HG03439 (cell line): Measurements from ENCODE around the gene TBXA2R.

Experiments
- ATAC-seq: cut with Tn5 transposase; IDR thresholded peaks from one replicate; pipeline ENCODE4 v1.9.1; 2021; ENCODE audit warnings: mild to moderate bottlenecking, moderate library complexity; ENCODE audit not compliant: unreplicated experiment

The TBXA2R gene

DNA sequence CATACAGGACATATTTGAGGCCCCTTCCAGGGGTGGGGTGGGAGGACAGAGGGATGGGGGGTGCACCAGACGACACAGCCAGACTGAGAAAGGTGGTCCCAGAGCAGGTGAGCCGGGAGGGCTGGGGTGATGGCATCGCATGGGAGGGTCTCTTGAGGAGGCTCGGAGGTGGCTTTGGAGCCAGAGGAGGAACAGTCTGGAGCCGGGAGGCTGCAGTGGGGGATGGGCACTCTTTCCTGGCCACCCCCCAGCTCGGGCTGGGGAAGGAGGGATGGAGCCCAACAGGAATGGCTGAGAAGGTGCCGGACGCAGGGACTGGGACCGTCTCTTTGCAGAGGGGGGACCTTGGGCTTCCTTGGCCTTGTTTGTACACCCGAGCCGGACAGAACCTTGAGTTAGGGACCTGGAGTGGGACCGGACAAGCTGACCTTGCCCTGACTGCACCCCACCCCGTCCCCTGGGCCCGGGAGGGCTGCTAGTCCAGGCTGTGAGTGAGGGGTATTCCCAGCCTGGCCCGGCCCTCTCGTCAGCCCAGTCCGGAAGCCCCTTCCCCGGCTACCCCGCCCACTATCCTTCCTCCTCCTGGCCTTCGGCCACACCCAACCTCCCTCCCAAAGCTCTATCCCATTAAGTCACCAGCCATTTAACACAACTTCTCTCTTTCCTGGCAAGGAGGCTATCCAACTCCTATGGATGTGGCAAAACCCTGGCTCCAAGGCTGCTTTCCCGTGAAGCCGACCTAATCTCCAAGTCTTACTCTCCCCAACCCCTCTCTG is 816 bp upstream of the TBXA2R start:
- ATAC-seq: no peak

DNA sequence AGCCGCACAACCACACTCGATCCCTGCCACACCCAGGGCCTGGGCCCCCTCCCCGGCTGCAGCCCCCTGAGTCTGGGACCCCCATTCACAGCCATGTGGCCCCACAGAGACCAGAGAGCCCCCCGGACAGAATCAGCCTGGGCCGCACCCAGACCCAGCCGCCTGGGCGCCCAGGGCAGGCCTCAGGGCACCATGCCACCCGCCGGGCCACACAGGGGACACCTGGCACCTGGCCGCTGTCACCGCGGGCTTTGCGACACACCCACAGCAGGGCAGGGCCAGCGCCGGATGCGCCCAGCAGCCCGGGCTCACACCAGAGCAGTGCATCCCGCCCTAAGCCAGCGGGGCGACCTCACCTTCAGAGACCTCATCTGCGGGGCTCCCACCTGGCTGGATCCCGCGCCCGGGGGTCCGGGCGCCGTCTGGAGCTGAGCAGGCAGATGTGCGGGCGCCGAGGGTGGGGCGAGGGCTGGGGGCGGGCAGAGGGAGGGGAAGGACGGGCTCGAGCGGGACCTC is 443 bp downstream of the TBXA2R start:
- no peak for ATAC-seq

DNA sequence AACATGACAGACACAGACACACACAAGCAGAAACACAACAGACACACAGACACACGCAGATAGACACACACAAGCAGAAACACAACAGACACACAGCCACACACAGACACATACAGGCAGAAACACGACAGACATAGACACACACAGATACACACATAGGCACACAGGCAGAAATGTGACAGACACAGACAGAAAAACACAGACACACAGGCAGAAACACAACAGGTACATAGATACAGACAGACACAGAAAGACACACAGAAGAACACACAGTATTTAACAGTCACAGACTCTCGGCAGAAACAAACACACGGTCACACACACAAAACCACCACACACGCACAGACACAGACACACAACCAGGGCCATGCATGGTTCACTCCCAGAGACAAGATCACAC is 905 bp downstream of the TBXA2R start:
- no peak for ATAC-seq

DNA sequence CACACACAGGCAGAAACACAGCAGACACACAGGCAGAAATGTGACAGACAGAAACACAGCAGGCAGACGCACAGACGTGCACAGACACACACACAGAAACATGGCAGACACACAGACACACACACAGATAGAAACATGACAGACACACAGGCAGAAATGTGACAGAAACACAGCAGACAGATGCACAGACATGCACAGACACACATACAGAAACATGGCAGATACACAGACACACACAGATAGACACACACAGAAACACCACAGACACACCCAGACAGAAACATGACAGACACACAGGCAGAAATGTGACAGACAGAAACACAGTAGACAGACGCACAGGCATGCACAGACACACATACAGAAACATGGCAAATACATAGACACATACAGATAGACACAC is 1.3 kb downstream of the TBXA2R start:
- no peak for ATAC-seq

DNA sequence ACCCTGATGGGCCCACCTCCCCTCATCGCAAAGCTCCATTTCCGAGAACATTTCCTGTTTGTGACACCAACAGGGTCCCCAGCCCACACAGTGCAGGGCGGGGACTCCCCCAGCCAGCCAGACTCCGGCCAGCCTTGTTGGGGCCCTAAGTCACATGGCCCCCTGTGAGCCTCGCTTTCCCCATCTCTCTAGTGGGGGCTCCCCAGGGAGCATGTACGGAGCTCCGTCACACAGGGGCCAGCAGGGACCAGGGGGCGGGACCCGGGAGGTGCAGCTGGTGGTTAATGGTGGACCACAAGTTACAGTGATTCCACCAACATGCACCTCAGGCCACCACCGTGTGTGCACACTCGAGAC is 1.7 kb downstream of the TBXA2R start:
- ATAC-seq: no peak

DNA sequence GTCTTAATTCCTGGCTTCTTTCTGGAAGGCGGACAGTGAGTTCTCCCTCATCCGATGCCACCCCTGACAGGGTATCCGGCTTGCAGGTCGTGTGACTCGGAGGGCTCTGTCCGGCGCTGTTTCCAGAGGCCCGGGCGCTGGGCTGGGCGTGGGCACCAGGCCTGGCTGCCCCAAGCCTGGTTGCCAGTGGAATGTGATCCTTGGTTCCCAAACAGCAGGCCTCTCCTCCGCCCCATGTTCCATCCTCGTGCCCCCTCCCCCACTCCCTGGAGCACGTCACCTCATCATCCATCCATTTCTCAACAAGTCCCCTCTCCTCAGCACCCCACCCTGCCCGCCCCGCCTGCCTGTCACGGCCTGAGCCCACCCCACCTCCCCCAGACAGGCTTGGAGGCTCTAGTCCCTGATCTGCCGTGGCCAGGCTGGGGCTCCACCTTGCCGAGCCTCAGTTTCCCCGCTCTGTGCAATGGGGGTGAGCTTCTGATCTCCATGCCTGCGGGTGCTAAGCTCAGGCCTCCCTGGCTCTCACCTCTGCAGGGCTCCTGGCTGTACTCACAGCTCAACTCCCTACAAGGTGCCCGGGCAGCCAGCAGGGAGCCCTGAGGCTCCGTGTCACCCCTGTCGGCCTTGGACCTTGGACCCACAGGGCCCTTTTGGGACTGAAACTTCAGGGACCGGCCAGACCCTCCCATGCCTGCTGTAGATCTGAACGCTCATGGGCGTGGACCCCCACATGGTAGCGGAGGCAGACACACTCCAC is 2.3 kb downstream of the TBXA2R start:
- ATAC-seq: no peak

DNA sequence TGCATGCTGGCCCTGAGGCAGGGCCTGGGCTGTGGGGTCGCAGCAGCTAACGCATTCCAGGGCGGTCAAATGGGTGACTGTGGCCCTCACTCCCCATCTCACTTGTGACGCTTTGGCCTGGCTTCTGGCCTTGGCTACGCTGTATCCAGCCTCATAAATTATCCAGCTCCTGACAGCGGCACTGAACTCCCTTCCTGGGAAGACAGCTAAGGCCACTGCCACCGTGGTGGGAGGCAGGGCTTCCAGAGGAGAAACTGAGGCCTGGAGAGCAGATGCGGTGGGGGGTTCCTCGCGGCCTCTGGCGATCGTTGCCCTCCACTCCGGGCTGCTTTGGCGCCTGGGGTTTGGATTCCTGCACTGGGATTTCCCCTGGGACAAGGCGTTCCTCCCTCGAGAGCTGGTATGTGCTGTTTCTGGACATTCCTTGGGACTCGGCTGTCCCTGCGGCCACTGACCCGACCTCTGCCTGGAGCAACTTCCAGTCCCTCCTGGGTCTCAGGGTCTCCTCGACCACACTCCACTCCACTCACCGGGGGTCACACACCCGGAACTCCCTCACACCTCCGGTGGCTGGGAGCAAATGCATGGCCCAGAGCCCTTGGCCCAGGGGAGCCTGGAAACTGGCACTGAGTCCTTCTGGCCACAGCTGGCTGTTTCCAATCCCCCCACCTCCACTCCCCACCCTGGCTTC is 3.4 kb downstream of the TBXA2R start:
- ATAC-seq: no peak

DNA sequence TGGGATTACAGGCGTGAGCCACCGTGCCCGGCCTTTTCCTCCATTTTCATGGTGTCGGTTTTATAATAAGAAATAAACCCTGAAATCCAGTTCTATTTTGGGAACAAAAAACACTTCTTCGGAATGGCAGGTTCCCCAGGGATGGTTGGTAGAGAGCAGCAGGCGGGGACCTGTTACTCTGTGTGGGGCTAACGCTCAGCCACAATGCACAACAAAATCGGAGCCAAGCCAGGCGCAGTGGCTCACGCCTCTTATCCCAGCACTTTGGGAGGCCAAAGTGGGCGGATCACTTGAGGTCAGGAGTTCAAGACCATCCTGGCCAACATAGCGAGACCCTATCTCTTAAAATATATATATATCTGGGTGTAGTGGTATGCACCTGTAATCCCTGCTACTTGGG is 5.7 kb downstream of the TBXA2R start:
- ATAC-seq: no peak

DNA sequence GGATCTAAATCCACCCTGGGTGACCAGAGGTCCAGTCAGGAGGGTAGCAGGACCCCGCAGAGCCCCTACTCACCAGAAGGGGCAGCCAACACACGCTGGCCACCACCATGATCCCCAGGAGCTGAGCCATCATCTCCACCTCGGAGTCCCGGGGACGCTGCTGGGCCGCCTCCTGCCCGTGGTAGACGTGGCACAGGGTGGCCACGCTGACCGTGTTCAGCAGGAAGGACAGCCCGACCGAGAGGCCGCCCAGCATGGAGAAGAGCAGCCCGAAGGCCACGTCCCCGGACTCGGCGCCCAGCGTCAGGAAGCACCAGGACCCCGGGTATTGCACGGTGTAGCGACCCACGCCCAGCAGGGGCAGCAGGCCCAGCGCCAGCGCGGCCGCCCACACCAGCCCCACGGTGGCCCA is 6.9 kb downstream of the TBXA2R start:
- no peak for ATAC-seq

DNA sequence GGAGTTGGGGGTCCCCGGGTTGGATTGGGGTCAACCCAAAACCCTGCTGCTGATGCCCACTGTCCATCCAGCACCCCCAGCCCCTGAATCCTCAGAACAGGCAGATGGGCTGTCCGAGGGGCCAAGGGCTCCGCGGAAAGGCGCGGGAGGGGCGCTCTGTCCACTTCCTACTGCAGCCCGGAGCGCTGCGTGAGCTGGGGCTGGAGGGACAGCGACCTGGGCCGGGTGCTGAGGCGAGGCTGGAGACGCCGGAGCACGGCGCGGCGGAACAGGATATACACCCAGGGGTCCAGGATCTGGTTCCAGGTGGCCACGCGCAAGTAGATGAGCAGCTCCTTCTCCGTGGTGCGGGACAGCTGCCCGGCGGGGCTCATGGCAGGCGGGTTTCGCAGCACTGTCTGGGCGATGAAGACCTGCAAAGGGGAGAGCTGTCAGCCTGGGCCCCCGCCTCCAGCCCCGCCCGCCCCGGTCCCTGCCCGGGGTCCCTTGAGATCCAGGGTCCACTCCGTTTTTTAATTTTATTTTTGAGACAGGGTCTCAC is 11.1 kb downstream of the TBXA2R start:
- ATAC-seq: no peak

DNA sequence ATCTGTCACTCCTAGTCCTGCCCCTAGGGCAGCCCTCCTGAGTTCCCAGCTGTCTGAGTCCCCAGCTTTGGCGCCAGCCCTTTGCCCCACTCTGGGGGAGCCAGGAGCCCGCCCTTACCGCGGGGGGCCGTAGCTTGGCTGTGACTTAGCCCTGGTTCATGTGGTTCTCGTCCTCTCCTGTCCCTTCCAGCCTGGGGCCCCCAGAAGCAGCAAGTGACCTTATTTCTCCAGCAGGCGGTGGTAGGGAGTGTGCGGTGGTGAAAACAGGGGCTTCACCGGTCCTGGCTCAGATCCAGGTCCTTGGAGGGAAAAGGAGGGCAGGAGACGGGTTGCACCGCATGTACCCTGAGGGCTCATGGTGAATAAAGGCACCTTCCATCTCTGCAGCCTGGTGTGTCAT is 13.5 kb downstream of the TBXA2R start:
- no peak for ATAC-seq

DNA sequence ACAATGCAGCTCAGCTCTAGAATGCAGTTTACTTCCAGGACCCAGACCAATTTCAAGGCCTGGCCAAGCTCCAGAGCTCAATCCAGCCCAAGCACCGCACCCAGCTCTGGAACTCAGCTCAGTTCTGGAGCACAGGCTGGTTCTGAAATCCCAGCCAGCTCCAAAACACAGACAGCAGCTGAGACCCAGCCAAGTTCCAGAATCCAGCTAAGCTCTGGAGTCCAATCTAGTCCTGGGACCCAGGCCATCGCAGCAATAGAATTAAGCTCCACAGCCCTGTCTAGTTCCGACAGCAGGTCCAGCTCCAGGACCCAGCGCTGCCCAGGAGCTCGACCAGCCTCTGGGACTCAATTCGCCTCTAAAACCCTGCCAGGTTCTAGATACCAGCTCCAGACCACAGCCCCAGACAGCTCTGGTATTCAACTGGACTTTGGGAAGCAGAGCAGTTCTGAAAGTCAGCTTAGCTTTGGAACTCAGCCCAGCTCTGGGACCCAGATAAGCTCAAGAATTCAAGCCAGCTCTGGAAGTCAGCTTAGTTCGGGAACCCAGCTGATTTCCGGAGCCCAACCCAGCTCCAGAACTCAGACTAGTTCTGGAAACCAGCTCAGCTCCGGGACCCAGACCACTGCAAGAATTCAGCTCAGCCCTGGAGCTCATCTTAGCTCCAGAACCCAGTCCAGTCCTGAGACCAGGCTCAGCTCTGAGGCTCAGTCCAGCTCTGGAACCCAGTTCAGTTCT is 14.6 kb downstream of the TBXA2R start:
- no peak for ATAC-seq

DNA sequence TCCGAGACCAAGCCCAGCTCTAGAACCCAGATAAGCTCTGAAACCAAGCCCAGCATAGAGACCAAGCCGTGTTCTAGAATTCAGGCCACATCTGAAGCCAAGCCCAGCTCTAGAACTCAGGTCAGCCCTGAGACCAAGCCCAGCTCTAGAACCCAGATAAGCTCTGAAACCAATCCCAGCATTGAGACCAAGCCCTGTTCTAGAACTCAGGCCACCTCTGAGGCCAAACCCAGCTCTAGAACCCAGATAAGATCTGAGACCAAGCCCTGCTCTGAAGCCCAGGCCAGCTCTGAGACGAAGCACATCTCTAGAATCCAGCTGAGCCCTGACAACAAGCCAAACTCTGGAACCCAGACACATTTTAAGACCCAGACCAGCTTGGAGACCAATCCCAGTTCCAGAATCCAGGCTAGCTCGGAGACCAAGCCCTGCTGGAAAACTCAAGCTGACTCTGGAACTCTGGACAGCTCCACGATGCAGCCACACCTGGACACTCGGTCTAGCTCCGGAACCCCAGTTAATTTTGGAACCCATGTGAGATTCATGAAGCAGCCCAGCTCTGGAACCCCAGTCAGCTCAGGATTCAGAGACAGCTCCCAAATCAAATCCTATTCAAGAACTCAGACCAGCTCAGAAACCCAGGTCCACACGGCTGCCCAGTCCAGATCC is 15.6 kb downstream of the TBXA2R start:
- ATAC-seq: no peak

DNA sequence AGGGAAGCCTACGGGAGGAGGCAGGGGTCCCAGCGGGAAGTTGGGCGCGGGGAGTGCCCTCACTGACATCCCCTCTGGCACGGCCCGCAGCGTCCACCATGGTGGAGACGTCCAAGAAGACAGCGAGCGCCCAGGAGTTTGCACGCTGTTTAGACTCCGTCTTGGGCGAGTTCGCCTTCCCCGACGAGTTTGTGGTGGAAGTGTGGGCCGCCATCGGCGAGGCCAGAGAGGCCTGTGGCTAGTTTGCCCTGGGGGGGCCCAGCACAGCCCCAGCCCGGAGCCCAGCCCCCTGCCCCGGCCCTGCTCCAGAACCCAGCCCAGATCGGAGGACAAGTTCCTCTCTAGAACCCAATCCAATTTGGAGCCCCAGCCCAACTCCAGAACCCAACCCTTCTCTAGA is 16.7 kb downstream of the TBXA2R start:
- ATAC-seq: no peak

DNA sequence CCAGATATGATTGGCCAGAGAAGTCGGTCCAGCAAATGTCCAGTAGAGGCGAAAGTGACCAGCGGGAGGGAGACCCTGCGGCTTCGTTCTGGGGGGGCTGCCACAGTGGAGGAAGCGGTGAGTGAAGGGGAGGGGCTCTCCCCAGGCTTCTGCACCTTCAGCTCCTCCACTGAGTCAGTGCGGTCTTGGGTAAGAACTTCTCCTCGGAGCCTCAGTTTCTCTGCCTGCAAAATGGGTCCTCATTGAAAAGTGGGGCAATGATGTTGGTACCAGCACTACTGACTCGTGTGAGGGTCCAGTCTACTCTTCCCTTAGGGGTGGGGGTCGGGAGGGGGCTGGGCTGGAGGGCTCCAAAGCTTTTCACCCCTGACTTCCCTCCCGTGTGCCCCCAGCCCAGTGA is 17.2 kb downstream of the TBXA2R start:
- no peak for ATAC-seq

DNA sequence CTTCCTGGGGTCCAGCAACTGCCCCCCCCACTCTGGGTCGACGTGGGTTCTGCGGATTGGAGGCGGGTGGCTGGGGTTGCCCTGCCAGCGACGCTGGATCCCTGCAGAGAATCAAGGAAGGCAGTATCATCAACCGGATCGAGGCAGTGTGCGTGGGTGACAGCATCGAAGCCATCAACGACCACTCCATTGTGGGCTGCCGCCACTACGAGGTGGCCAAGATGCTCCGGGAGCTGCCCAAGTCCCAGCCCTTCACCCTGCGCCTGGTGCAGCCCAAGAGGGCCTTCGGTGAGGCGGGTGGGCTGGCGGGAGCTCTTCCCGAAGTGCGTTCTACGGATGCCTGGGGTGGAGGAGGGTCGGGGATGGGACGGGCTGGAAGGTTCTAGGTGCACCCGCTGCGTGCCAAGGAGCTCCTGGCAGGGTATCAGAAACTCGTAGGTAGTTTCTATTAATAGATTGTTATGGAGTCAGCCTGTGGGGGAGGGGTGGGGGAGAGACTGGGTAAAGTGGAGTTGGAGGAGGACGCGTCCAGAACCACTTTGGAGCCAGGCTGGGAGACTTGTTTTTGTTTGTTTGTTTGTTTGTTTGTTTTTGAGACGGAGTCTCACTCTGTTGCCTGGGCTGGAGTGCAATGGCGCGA is 19.8 kb downstream of the TBXA2R start:
- no peak for ATAC-seq

DNA sequence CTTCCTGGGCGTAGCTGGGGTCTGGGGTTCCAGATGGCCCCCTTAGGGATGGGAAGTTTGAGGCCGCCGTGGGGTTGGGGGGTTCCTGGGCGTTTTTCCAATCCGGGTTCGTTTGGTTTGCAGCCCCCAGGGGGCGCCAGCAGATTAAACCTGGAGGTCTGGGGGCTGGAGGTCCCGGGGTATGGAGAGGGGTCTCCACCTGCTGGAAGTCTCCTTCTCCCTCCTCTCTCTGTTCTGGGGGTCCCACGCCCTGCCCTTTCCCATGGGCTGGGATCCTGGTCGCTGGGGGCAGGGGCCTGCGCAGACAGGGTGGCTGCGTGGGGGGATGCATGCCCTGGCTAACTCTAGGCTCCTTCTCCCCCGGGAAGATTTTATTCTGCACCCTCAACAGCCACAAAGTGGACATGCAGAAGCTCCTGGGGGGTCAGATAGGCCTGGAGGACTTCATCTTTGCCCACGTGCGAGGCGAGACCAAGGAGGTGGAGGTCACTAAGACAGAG is 20.5 kb downstream of the TBXA2R start:
- ATAC-seq: no peak

DNA sequence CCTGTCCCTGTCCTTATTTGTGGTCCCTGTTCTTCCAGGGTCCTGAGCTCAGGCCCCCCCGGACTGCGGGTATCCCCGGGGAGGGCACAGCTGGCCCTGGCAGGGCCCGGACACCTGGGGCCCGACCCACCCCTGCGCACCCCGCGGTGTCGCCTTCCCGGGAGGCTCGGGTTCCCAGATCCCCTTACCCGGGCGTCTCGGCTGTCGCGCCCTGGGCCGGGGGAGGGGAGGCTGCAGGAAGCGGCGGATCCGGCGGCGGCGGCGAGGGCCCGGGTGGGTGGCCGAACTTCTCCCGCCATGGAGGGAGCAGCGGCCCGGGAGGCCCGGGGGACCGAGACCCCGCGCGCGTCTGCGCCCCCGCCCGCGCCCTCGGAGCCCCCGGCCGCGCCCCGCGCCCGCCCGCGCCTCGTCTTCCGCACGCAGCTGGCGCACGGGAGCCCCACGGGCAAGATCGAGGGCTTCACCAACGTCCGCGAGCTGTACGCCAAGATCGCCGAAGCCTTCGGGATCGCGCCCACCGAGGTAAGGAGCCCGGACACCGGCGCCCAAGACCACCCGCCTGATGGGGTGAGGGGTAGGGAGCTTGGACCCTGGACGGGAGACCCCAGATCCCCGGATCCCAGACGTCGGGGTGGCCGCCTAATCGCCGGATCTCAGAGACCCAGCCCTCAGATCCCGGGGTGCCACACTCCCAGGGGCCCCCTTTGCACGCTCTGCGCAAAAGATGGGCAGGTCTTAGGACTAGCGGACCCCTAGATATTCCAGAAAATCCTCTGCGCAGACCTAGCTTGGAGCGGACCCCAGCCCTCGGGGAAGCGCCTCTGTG is 21.2 kb downstream of the TBXA2R start, which contains the start of gene GIPC3:
Gene GIPC3, plus strand, starts transcription at position 178 of the 826 bp plus-strand sequence. Its CDS starts 120 bp downstream, at position 298.
- ATAC-seq: no peak
